GM12873 (cell line): ENCODE data around the gene SDE2.

ENCODE experiments used
- TF ChIP-seq, protein P1 (sequence below): IDR thresholded peaks from 2 replicates; pipeline ENCODE4 v1.5.1; 2012; ENCODE audit warnings: low read depth, mild to moderate bottlenecking, moderate library complexity, low read length, control low read depth; ENCODE audit not compliant: insufficient read depth; ENCODE audit errors: missing control alignments

The SDE2 gene

DNA sequence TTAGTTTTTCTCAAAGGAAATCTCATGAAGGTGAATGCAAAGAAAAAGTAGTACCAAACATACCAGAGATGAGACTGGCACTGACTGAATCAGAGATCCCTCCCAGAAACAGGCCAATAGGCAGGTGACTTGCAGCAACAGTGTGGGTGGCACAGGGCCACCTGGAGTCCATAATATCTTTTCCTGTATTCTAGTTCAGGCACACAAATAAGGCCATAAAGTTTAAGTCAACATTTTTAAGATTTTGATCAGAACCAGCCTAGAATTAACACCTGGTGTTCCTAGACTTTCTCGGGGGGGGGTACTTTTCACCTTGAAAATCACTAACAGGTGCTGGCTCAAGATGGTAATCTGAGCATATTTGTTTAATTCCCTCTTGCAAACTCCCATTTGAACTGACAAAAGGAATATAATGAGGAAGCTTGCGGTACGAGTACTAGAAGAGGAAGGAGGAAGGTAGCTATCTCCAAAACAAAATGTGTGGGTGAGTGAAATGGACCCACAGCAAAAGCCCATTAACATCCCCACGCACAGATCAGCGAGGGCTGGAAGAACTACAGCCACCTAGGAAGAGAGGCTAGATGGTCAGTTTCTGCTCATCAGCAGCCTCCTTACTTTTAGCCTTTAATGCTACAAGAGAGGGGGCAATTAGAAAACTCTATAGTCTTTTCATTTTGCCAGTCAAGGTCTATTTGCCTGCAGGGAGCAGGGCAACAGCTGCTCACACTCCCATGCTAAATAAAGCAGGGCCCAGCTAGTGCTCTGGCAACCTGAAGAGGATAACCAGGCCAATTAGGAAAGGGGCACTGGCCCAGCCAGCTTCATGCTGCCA, 18.9 kb downstream of the SDE2 start:
- TF ChIP-seq, protein P1, sequence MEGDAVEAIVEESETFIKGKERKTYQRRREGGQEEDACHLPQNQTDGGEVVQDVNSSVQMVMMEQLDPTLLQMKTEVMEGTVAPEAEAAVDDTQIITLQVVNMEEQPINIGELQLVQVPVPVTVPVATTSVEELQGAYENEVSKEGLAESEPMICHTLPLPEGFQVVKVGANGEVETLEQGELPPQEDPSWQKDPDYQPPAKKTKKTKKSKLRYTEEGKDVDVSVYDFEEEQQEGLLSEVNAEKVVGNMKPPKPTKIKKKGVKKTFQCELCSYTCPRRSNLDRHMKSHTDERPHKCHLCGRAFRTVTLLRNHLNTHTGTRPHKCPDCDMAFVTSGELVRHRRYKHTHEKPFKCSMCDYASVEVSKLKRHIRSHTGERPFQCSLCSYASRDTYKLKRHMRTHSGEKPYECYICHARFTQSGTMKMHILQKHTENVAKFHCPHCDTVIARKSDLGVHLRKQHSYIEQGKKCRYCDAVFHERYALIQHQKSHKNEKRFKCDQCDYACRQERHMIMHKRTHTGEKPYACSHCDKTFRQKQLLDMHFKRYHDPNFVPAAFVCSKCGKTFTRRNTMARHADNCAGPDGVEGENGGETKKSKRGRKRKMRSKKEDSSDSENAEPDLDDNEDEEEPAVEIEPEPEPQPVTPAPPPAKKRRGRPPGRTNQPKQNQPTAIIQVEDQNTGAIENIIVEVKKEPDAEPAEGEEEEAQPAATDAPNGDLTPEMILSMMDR = no peak

DNA sequence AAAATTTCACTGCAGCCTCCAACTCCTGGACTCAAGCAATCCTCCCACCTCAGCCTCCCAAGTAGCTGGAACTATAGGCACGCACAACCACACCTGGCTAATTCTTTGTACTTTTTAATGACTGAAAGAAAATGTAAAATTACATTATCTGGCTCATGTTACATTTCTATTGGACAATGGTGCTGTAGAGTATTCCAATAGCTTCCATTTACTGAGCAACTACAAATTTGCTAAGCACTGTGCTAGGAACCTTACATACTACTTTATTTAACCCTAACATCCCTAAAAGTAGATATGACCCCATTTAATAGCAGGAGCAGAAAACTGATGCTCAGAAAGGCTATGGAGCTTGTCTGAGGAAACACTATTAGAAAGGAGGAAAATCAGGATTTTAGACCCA, 19.7 kb downstream of the SDE2 start:
- TF ChIP-seq, protein P1 = no peak

DNA sequence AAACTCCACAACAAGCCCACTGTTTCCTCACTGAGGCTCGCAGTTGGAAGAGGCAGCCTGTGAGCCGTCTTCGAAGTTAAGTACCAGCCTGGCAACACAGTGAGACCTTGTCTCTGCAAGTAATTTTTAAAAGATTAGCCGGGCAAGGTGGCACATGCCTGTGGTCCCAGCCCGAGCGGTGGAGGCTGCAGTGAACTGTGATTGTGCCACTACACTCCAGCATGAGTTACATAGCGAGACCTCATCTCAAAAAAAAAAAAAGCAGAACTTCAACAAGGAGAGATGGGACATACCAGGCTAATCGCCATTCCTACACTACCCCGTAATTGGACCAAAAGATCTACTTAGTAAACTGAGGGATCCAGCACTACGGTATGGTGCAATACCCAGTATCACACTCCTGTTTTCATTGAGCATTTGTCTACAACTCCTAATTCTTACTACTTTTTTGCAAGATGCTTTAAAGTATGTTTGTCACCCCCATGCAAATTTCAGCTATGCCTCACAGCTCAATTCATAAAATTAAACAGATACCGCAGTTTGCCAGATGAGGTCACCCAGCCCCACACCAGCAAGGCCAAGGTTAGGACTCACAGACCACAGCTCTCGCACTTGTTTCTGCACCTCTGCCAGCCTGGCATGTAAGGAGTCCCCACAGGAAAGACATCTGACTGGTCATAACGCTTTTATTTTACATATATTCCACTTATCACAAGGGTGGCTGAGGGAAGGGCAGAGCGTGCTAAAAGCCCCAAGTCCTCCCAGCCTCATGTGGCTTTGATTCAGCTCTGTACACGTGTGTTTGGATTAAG, 21.0 kb downstream of the SDE2 start:
- TF ChIP-seq, protein P1 = peak; percentile 22

DNA sequence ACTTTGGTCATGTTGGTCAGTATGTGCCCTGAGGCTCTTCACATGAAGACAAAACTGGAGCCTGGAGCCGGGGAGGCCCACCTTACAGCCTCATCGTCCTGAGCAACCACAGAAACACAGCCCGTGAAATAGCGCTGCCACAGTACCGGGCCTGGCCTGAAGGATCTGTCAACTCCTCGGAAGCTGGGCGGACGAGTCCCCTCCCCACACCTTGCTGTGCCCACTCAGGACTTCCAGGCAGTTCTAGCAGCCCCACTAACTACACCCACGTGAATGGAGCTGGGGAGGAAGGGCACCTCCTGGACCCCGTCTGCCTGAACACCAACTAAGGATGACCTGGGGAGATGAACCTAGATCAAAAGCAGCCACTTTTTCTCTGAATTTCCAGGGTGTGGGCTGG, 24.7 kb downstream of the SDE2 start:
- TF ChIP-seq, protein P1 = no peak

DNA sequence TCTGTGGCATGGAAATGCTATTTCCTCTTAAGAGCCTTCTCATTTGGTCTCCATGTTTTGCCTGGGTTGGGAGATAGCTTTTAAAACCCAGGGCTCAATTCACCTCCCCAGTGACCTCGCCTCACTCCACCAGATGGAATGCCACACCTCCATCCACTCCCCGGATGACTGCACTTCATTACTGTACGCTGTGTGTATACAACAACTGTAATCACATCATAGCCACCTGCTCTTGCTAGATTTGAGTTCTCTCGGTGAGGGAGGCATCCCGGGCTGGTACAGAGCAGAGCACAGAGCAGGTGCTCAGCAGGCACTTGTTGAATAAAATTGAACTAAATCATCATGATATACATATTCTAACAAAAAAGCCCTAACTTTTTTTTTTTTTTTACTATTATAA, 26.0 kb downstream of the SDE2 start:
- TF ChIP-seq, protein P1 = no peak

DNA sequence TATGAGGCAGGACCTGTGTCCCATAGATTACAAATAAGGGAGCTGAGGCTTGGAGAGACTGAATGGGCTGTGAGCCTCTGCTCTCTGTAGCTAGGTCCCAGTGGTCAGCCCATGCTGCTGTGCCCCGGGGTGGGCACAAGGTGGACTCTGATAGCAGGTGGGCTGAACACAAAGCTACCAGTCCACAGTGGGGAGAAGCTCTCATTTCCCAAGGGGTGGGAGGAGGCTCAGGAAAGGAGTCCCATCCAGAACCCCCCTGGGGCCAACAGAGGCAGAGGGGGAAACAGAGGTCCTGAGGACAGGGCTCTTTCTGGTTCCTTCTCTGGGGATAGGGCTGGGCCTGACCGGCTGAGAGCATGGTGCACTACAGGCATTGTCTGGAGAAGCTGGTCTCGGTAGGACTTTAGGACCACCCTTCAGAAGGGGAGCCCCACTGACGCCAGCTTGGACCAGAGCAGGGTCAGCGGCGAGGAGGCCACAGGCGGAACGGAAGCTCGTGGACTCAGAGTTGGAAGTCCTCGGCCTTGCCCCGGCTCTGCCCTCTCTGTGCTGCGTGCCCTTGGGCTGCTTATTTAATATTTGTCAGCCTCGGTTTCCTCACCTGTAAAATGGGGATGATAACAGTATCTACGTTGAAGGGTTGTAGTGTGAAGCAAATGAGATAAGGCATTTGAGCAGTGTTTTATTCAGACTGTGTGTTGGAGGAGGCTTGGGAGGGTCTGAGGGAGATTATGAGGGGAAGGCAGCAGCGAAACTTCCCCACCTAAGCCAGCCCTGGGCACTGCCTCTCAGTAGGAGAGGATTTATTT, 26.6 kb downstream of the SDE2 start:
- TF ChIP-seq, protein P1 = no peak
